NCI-H2196 treated with DMSO at 0.1 percent for 48 hours (cell line): ENCODE measurements around the gene XRCC4.
"Not testable (repeated sequence)": the region's sequence is repeated elsewhere in the genome, so short reads cannot be mapped to it uniquely, and the experiment has no call there.

Experiments used
- DNase-seq: peaks from one replicate; lab custom pipeline; 2025; ENCODE audit not compliant: unreplicated experiment; lab: John Stamatoyannopoulos, UW

Gene XRCC4

GRCh38 chr5:83255268-83255667 is 177.9 kb downstream of the XRCC4 start:
- DNase-seq = no peak

- DNase-seq = no peak
Measured at GRCh38 chr5:83256091-83256780, 178.9 kb downstream of the XRCC4 start.

- DNase-seq = not testable (repeated sequence)
Measured at GRCh38 chr5:83257684-83258083, 180.3 kb downstream of the XRCC4 start.

GRCh38 chr5:83265318-83265717 is 188.0 kb downstream of the XRCC4 start:
- DNase-seq = peak; percentile 31

GRCh38 chr5:83270311-83270710 is 193.0 kb downstream of the XRCC4 start:
- no peak for DNase-seq

GRCh38 chr5:83277154-83277553 is 199.8 kb downstream of the XRCC4 start:
- no peak for DNase-seq

GRCh38 chr5:83277953-83278352 is 200.6 kb downstream of the XRCC4 start:
- DNase-seq = no peak

- no peak for DNase-seq
Measured at GRCh38 chr5:83281176-83281575, 203.8 kb downstream of the XRCC4 start.

GRCh38 chr5:83281658-83282057 is 204.3 kb downstream of the XRCC4 start:
- DNase-seq = no peak

- no peak for DNase-seq
Measured at GRCh38 chr5:83283761-83284160, 206.4 kb downstream of the XRCC4 start.

GRCh38 chr5:83285661-83286398 is 208.5 kb downstream of the XRCC4 start:
- no peak for DNase-seq

- no peak for DNase-seq
Measured at GRCh38 chr5:83294246-83294645, 216.9 kb downstream of the XRCC4 start.

GRCh38 chr5:83299353-83299752 is 222.0 kb downstream of the XRCC4 start:
- no peak for DNase-seq

- no peak for DNase-seq
Measured at GRCh38 chr5:83306572-83307241, 229.4 kb downstream of the XRCC4 start.

GRCh38 chr5:83312663-83313062 is 235.3 kb downstream of the XRCC4 start:
- DNase-seq = no peak

GRCh38 chr5:83313436-83313835 is 236.1 kb downstream of the XRCC4 start:
- DNase-seq = no peak

- DNase-seq = no peak
Measured at GRCh38 chr5:83321483-83322055, 244.2 kb downstream of the XRCC4 start.

- no peak for DNase-seq
Measured at GRCh38 chr5:83322273-83322924, 245.1 kb downstream of the XRCC4 start.

- DNase-seq = no peak
Measured at GRCh38 chr5:83323557-83324180, 246.3 kb downstream of the XRCC4 start.

GRCh38 chr5:83331842-83332241 is 254.5 kb downstream of the XRCC4 start:
- no peak for DNase-seq
